Glomerular endothelial cell (primary cell): ENCODE measurements around the gene CCT3. TPM values are rescaled to one million over a fixed set of nuclear protein-coding genes. Genes with fewer than 3 reads are reported as not detected.
"Not testable (repeated sequence)": the region's sequence is repeated elsewhere in the genome, so short reads cannot be mapped to it uniquely, and the experiment has no call there.

ENCODE experiments used
- DNase-seq: peaks from one replicate; pipeline ENCODE4 v3.0.0-alpha.2; 2011; ENCODE audit warnings: low read depth, low spot score; ENCODE audit errors: extremely low read depth
- total RNA-seq: library from RNA; depleted of rRNA; stranded (reverse); fragments of >200 nt; gene quantifications from 2 replicates; pipeline ENCODE4 v1.2.3, GENCODE V29; 2015

CCT3 gene
- 298 and 380 TPM in 2 replicates for total RNA-seq

- peak; percentile 99 for DNase-seq
These were observed at the start of gene CCT3, which contains the start of gene TSACC for GRCh38 chr1:156338180-156338976. Gene CCT3, minus strand, starts transcription at chr1:156338292. Its CDS starts 108 bp downstream, at chr1:156338184. Gene TSACC, plus strand, starts transcription at chr1:156338526. Its CDS starts 1,232 bp downstream, at chr1:156339758.

DNA sequence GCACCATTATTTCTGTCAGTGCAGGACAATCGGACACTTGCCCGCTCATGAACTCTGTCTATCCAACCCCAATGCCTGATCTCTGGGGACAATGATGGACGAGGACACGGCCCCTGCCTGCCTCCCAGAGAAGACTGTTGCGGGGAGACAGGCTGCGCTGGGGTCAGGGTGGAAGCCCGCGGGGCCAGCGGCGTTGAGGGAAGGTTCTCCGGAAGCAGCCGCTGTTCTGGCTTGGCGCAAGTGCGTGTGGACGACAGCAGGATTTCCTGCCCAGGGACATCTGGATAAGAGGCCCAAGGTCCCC, 49.7 kb upstream of the CCT3 start:
- no peak for DNase-seq

DNA sequence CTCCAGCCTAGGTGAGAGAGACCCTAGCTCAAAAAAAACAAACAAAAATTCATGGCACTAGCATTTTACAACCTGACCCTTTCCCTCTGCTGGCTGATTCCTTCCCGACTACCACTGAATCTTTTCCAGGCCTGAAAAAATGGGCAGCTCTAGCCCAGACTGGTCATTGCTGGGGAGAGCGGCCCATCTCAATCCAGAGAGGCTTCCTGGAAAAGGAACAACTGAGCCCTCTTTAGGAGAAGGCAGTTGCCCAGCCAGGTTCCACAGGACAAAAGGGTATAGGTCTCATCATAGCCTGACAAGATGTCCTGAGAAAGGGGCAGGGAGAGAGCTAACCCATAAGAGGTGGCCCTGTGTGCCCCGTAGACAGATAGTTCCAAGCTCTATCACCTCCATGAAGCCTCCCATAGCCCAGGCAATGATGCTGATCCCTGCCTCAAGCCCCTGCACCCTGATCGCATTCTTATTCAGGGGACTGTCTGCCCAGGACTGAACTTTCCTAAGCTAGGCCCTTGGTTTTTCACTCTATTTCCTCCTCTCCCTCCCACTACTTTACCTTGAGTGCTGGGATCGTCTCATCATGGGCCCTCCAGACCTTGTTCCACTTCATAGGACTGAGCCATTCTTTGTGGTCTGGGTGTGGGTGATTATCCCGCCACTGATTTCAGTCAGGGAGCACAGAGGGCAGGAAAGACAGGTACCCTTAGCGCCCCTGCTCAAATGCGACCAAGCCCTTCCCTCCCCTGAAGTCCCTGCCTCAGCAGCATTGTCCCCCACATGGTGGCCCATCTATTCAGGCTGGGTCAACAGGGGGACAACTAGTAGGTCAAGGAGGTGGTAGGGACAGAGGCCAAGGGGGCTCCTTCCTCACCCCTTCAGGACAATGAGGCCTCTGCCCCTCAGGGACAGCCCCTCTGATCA, 49.1 kb upstream of the CCT3 start:
- no peak for DNase-seq

- DNase-seq = no peak
These were observed 48.2 kb upstream of the CCT3 start for GRCh38 chr1:156386134-156386901.

DNA sequence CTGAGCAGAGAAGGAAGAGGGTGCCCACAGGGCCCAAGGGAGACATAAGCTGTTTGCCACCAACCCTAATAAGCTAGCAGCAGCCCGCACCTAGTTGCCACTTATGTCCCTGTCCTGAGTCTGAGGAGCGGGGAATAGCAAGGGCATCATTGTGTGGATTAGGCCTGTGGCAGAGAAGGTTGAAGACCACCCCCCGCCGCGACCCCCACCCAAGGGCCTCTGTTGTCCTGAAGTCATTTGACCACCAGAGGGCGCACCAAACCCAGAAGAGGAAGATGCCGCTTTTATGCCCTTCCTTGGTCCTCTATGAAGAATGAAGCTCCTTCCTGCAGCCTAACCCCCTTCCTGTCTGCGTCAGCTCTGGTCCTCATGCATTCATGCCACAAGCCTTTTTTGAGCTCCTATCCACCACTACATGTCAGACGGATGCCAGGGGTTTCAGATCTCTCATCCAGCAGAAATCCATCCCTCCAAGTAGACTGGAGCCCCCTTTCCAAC, 47.5 kb upstream of the CCT3 start:
- DNase-seq = peak; percentile 22

- no peak for DNase-seq
These were observed 46.6 kb upstream of the CCT3 start for GRCh38 chr1:156384658-156385057.

- DNase-seq = no peak
These were observed 45.9 kb upstream of the CCT3 start for GRCh38 chr1:156384007-156384406.

- DNase-seq = no peak
These were observed 44.9 kb upstream of the CCT3 start for GRCh38 chr1:156383023-156383422.

GRCh38 chr1:156382561-156382960, 44.5 kb upstream of the CCT3 start:
- DNase-seq = no peak

DNA sequence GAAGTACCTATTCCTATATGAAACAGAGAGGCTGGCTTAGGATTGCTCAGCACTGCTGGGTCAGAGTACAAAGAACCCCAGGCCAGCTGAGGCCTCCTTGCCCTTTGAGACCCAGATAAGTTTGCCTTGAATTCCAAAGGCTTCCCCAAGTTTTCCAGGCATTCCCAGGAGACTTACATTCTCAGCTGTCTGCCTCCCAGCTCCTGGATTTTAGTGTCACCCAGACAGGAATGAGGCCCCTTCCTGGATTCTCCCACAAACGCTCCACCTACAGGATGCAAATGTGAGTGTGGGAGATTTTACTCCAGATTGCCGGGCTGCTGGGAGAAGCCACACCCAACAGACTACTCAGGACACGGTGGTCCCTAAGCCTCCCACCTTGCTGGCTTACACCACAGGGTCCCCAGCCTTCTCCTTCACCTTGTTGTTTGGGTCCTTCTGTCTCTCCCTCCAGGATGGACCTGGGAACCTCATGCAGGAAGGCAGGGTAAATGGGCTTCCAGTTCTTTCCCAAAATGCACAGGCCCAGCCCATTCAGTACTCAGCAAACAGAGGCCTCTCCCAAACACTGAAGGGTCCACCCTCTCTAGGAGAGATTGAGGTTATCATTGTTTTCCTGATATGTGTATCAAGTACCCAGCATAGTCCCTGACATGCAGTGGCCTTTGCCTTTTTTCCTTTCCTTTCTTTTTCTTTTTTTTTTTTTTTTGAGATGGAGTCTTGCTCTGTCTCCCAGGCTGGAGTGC, 41.5 kb upstream of the CCT3 start:
- no peak for DNase-seq

GRCh38 chr1:156378557-156378956, 40.5 kb upstream of the CCT3 start:
- DNase-seq = no peak

GRCh38 chr1:156376958-156377919, 39.1 kb upstream of the CCT3 start:
- DNase-seq = no peak

DNA sequence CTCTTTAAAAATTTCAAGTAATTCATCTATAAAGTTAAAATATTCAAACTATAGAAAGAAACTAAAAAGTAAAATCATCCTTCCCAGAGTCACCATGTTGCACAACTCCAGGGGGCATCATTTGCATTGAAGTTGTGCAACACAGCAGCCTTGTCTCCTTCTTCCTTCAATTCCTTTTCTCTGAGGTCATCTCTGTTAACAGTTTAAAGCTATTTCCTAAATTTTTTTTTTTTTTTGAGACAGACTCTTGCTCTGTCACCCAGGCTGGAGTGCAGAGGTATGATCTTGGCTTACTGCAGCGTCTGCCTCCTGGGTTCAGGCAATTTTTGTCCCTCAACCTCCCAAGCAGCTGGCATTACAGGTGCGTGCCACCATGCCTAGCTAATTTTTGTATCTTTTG, 38.1 kb upstream of the CCT3 start:
- no peak for DNase-seq

GRCh38 chr1:156373546-156373945, 35.5 kb upstream of the CCT3 start:
- no peak for DNase-seq

DNA sequence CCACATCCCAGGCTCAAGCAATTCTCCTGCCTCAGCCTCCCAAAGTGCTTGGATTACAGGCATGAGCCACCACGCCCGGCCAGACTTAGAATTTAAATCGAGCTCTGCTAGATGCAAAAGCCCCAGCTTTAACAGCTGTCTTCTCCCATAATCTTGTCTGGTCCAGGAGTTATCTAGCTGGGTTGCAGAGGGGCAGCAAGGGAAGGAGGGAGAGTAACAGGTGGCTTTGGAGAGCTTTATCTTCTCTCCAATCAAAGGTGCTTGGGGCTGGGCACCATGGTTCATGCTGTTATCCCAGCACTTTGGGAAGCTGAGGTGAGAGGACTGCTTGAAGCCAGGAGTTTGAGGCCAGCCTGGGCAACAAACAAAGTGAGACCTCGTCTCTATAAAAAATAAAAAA, 34.8 kb upstream of the CCT3 start:
- no peak for DNase-seq

- DNase-seq = no peak
These were observed 34.1 kb upstream of the CCT3 start for GRCh38 chr1:156372265-156372586.

GRCh38 chr1:156371553-156372264, 33.6 kb upstream of the CCT3 start:
- no peak for DNase-seq

GRCh38 chr1:156369685-156370286, 31.7 kb upstream of the CCT3 start:
- not testable (repeated sequence) for DNase-seq
